ENCODE measurements around the gene HSPG2. TPM values are rescaled to one million over a fixed set of nuclear protein-coding genes. Genes with fewer than 3 reads are reported as not detected.
A peak's percentile ranks its signal among the peaks of the same experiment; 100 is the strongest.

Gene HSPG2
- total and polyA plus RNA-seq, 9 of the 15 experiments (the other 6 are each of a cell fraction or from before 2014, with no cell fraction given), result 0.14 to 160 (median 15.7) TPM

GRCh38 chr1:21919520-21919919 lies 17.6 kb downstream of the HSPG2 start (continued):
- TF ChIP-seq SAFB (IDR thresholded peaks at IDR 0.05; ENCODE audit: borderline replicate concordance, low read depth, low read length) (no peak), ZNF77 (CRISPR knock-in tag; IDR thresholded peaks at IDR 0.05) (no peak), MXI1 (IDR thresholded peaks at IDR 0.05; ENCODE audit: low read depth, low read length) (no peak), ZNF584 (CRISPR knock-in tag; IDR thresholded peaks at IDR 0.05; ENCODE audit: low read depth) (no peak), ZNF668 (CRISPR knock-in tag; IDR thresholded peaks at IDR 0.05) (no peak), HDAC2 (IDR thresholded peaks at IDR 0.05) (peak; percentile 59; the same call in 1 of the 2 replicates), CLOCK (CRISPR knock-in tag; IDR thresholded peaks at IDR 0.05; ENCODE audit: borderline replicate concordance) (no peak), SUPT5H (IDR thresholded peaks at IDR 0.05) (no peak), ATF3 (IDR thresholded peaks at IDR 0.05) (peak; percentile 86), ATF3 (CRISPR knock-in tag; conservative IDR thresholded peaks at IDR 0.05) (0 out of 2 replicates have a peak, but pooled peaks have one; percentile 46), ZNF140 (CRISPR knock-in tag; IDR thresholded peaks at IDR 0.05) (no peak), RNF2 (IDR thresholded peaks at IDR 0.05) (no peak), MYC (IDR thresholded peaks at IDR 0.05; ENCODE audit: low read depth, low read length) (peak; percentile 61), MYC (CRISPR knock-in tag; IDR thresholded peaks at IDR 0.05; ENCODE audit: borderline replicate concordance, low read depth) (no peak), BCLAF1 (IDR thresholded peaks at IDR 0.05; ENCODE audit: borderline replicate concordance in 1 of 2, control insufficient read depth in 1 of 2, low read depth in 2 of 2, low read length in 1 of 2) (no peak), HMGXB4 (CRISPR knock-in tag; IDR thresholded peaks at IDR 0.05) (no peak), ARNT (IDR thresholded peaks at IDR 0.05) (no peak), CREB5 (CRISPR knock-in tag; IDR thresholded peaks at IDR 0.05) (no peak), MYNN (IDR thresholded peaks at IDR 0.05) (no peak), MYNN (CRISPR knock-in tag; IDR thresholded peaks at IDR 0.05) (no peak), TBL1XR1 (IDR thresholded peaks at IDR 0.05; ENCODE audit: low read length in 2 of 2) (no peak)
